ENCODE results near the gene NDUFAF3. TPM values are rescaled to one million over a fixed set of nuclear protein-coding genes. Genes with fewer than 3 reads are reported as not detected.
A peak's percentile ranks its signal among the peaks of the same experiment; 100 is the strongest.

NDUFAF3 gene
- total and polyA plus RNA-seq, 2 experiments from 2014 or later = 49.9 to 118 TPM

MicroRNAs encoded within 50 kb of the gene (microRNA counts, 767-probe panel; counts per million panel counts)
- 12,234 counts per million, percentile 85 among the panel's probes with 10 or more counts for microRNA hsa-miR-191-5p
- microRNA hsa-miR-425-5p = not detected

Small RNA genes lying within 50 kb of the gene (microRNA-seq; reads per million reads assigned to microRNA genes)
- gene MIR191 = 1,978 reads per million, percentile 94 among the genes with 10 or more reads in this experiment
- gene MIR425 = 895 reads per million, percentile 91 among the genes with 10 or more reads in this experiment

Small RNA genes lying within 50 kb of the gene (small RNA-seq; reads per million reads assigned to genes)
- gene MIR191 (ENCODE audit: low replicate concordance) (1,752 reads per million, percentile 100 among the genes with 10 or more reads in this experiment), gene MIR425 (ENCODE audit: low replicate concordance) (19.6 reads per million, percentile 98 among the genes with 10 or more reads in this experiment)

Other genes starting within 250 kb of the NDUFAF3 start
- 25.8 and 30.2 TPM in 2 replicates for gene PRKAR2A, start 174.2 kb upstream of the NDUFAF3 start, total RNA-seq (2014; rRNA removed; shearing (Covaris generic))
- gene PRKAR2A, start 174.2 kb upstream of the NDUFAF3 start, polyA plus RNA-seq (2016; fragmentation: Nextera tagmentation; extraction: Ambion mirVana) = 13.5 and 14.5 TPM in 2 replicates
- gene SLC25A20, start 123.2 kb upstream of the NDUFAF3 start, total RNA-seq (2014; rRNA removed; shearing (Covaris generic)) = 4.3 and 4.4 TPM in 2 replicates
- gene SLC25A20, start 123.2 kb upstream of the NDUFAF3 start, polyA plus RNA-seq (2016; fragmentation: Nextera tagmentation; extraction: Ambion mirVana) = 3.0 TPM in 2 replicates
- 83.0 and 118 TPM in 2 replicates for gene ARIH2, start 103.3 kb upstream of the NDUFAF3 start, total RNA-seq (2014; rRNA removed; shearing (Covaris generic))
- gene ARIH2, start 103.3 kb upstream of the NDUFAF3 start, polyA plus RNA-seq (2016; fragmentation: Nextera tagmentation; extraction: Ambion mirVana) = 70.3 and 76.4 TPM in 2 replicates
- gene P4HTM, start 31.9 kb upstream of the NDUFAF3 start, total RNA-seq (2014; rRNA removed; shearing (Covaris generic)) = 22.1 and 28.7 TPM in 2 replicates
- gene P4HTM, start 31.9 kb upstream of the NDUFAF3 start, polyA plus RNA-seq (2016; fragmentation: Nextera tagmentation; extraction: Ambion mirVana) = 15.9 and 17.9 TPM in 2 replicates
- gene WDR6, start 14.7 kb upstream of the NDUFAF3 start, total RNA-seq (2014; rRNA removed; shearing (Covaris generic)) = 151 and 156 TPM in 2 replicates
- 76.5 and 83.7 TPM in 2 replicates for gene WDR6, start 14.7 kb upstream of the NDUFAF3 start, polyA plus RNA-seq (2016; fragmentation: Nextera tagmentation; extraction: Ambion mirVana)
- gene DALRD3, start 3.5 kb upstream of the NDUFAF3 start, total RNA-seq (2014; rRNA removed; shearing (Covaris generic)) = 38.0 and 57.7 TPM in 2 replicates
- 31.0 and 31.3 TPM in 2 replicates for gene DALRD3, start 3.5 kb upstream of the NDUFAF3 start, polyA plus RNA-seq (2016; fragmentation: Nextera tagmentation; extraction: Ambion mirVana)
- gene IMPDH2, start 7.3 kb downstream of the NDUFAF3 start, total RNA-seq (2014; rRNA removed; shearing (Covaris generic)) = 297 and 314 TPM in 2 replicates
- gene IMPDH2, start 7.3 kb downstream of the NDUFAF3 start, polyA plus RNA-seq (2016; fragmentation: Nextera tagmentation; extraction: Ambion mirVana) = 198 and 216 TPM in 2 replicates
- 114 and 149 TPM in 2 replicates for gene QRICH1, start 72.0 kb downstream of the NDUFAF3 start, total RNA-seq (2014; rRNA removed; shearing (Covaris generic))
- 66.9 and 71.2 TPM in 2 replicates for gene QRICH1, start 72.0 kb downstream of the NDUFAF3 start, polyA plus RNA-seq (2016; fragmentation: Nextera tagmentation; extraction: Ambion mirVana)
- 301 and 373 TPM in 2 replicates for gene QARS1, start 82.6 kb downstream of the NDUFAF3 start, total RNA-seq (2014; rRNA removed; shearing (Covaris generic))
- 173 and 189 TPM in 2 replicates for gene QARS1, start 82.6 kb downstream of the NDUFAF3 start, polyA plus RNA-seq (2016; fragmentation: Nextera tagmentation; extraction: Ambion mirVana)
- gene USP19, start 98.7 kb downstream of the NDUFAF3 start, total RNA-seq (2014; rRNA removed; shearing (Covaris generic)) = 56.9 and 62.0 TPM in 2 replicates
- 13.2 and 14.0 TPM in 2 replicates for gene USP19, start 98.7 kb downstream of the NDUFAF3 start, polyA plus RNA-seq (2016; fragmentation: Nextera tagmentation; extraction: Ambion mirVana)
- gene LAMB2, start 110.9 kb downstream of the NDUFAF3 start, total RNA-seq (2014; rRNA removed; shearing (Covaris generic)) = 106 and 154 TPM in 2 replicates
- gene LAMB2, start 110.9 kb downstream of the NDUFAF3 start, polyA plus RNA-seq (2016; fragmentation: Nextera tagmentation; extraction: Ambion mirVana) = 71.0 and 71.3 TPM in 2 replicates
- gene CCDC71, start 144.2 kb downstream of the NDUFAF3 start, total RNA-seq (2014; rRNA removed; shearing (Covaris generic)) = 37.4 and 44.2 TPM in 2 replicates
- gene CCDC71, start 144.2 kb downstream of the NDUFAF3 start, polyA plus RNA-seq (2016; fragmentation: Nextera tagmentation; extraction: Ambion mirVana) = 1.9 and 2.6 TPM in 2 replicates
- 11.1 and 15.0 TPM in 2 replicates for gene KLHDC8B, start 149.5 kb downstream of the NDUFAF3 start, total RNA-seq (2014; rRNA removed; shearing (Covaris generic))
- 4.7 and 5.5 TPM in 2 replicates for gene KLHDC8B, start 149.5 kb downstream of the NDUFAF3 start, polyA plus RNA-seq (2016; fragmentation: Nextera tagmentation; extraction: Ambion mirVana)